PFSK-1 (cell line): ENCODE results near the gene E2F7.

Source experiments
- FOXP2 ChIP-seq: optimal IDR thresholded peaks from 2 replicates; pipeline ENCODE3; 2011; ENCODE audit warnings: borderline replicate concordance, control low read depth, inconsistent platforms; ENCODE audit not compliant: insufficient read depth; ENCODE audit errors: extremely low read length, extremely low read depth
- TAF1 ChIP-seq: IDR thresholded peaks from 2 replicates; pipeline ENCODE4 v1.6.1; 2012; ENCODE audit warnings: low read length, control low read depth, borderline replicate concordance; ENCODE audit not compliant: insufficient read depth

DNA sequence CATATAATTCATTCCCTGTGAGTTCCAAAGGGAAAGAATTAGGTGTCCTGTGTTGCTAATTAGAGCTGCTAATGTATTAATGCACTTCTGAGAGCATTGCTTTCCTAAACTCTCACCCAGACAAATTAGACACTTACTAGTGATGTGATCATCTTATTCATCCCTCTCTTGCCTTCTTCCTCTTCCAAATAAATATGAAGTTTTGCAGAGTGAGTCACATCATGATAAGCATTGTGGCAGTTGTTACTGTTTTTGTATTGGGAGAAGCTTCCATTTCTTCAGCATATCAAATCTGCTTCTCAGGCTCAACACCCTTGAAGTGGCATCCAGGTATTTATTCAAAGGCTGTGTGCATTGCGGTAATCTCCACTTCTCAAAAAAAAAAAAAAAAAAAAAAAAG, 37.3 kb upstream of the E2F7 start:
- TF ChIP-seq FOXP2 (no peak), TAF1 (no peak)
